MM.1S (cell line): ENCODE measurements around the gene NLRP9.
A peak's percentile ranks its signal among the peaks of the same experiment; 100 is the strongest.
"Not testable (repeated sequence)": the region's sequence is repeated elsewhere in the genome, so short reads cannot be mapped to it uniquely, and the experiment has no call there.

Experiments
- DNase-seq: peaks from one replicate; pipeline ENCODE4 v3.0.0-alpha.2; 2015
- H2AFZ ChIP-seq: fragments of 300-600 bp; sonication (generic); 2 replicates; pipeline ENCODE4 v1.6.0; 2016; ENCODE audit warnings: antibody characterized with exemption, low read length
- H3F3A ChIP-seq: fragments of 300-600 bp; sonication (generic); 2 replicates; pipeline ENCODE4 v1.6.1; 2016; ENCODE audit warnings: mild to moderate bottlenecking, antibody characterized with exemption, low read length, moderate library complexity, mixed read lengths; ENCODE audit not compliant: insufficient read depth
- H3K27ac ChIP-seq: fragments of 300-600 bp; sonication (generic); 2 replicates; pipeline ENCODE4 v1.5.1; 2016; ENCODE audit warnings: mild to moderate bottlenecking, low read length
- H3K27me3 ChIP-seq: fragments of 300-600 bp; sonication (generic); replicated peaks from 2 replicates; pipeline ENCODE4 v1.6.0; 2016; ENCODE audit warnings: low read length; ENCODE audit not compliant: insufficient read depth
- H3K36me3 ChIP-seq: fragments of 300-600 bp; sonication (generic); replicated peaks from 2 replicates; pipeline ENCODE4 v1.6.1; 2016; ENCODE audit warnings: mild to moderate bottlenecking, low read length, mixed read lengths; ENCODE audit not compliant: insufficient read depth
- H3K4me1 ChIP-seq: fragments of 300-600 bp; sonication (generic); 2 replicates; pipeline ENCODE4 v1.6.1; 2016; ENCODE audit warnings: low read length, mixed read lengths
- H3K4me2 ChIP-seq: fragments of 300-600 bp; sonication (generic); 2 replicates; pipeline ENCODE4 v1.6.0; 2016; ENCODE audit warnings: low read depth, low read length
- H3K4me3 ChIP-seq: fragments of 300-600 bp; sonication (generic); 2 replicates; pipeline ENCODE4 v1.5.1; 2016; ENCODE audit warnings: low read length, mixed read lengths
- H3K79me2 ChIP-seq: fragments of 300-600 bp; sonication (generic); 2 replicates; pipeline ENCODE4 v1.6.1; 2016; ENCODE audit warnings: mixed run types, low read length, mixed read lengths
- H3K9ac ChIP-seq: fragments of 300-600 bp; sonication (generic); 2 replicates; pipeline ENCODE4 v1.6.1; 2016; ENCODE audit warnings: low read length, mixed read lengths
- H3K9me2 ChIP-seq: fragments of 300-600 bp; sonication (generic); replicated peaks from 2 replicates; pipeline ENCODE4 v1.6.1; 2016; ENCODE audit warnings: mild to moderate bottlenecking, low read length, mixed read lengths; ENCODE audit not compliant: insufficient read depth
- H3K9me3 ChIP-seq: fragments of 300-600 bp; sonication (generic); replicated peaks from 2 replicates; pipeline ENCODE4 v1.6.1; 2016; ENCODE audit warnings: mild to moderate bottlenecking, low read length, mixed read lengths; ENCODE audit not compliant: insufficient read depth
- H4K20me1 ChIP-seq: fragments of 300-600 bp; sonication (generic); 2 replicates; pipeline ENCODE4 v1.6.1; 2016; ENCODE audit warnings: mild to moderate bottlenecking, low read length, moderate library complexity, mixed read lengths; ENCODE audit not compliant: insufficient read depth
- EZH2 ChIP-seq: fragments of 300-600 bp; sonication (generic); optimal IDR thresholded peaks from 2 replicates; pipeline ENCODE3; 2017; ENCODE audit warnings: low read depth, mild to moderate bottlenecking, antibody characterized with exemption, low read length, mixed read lengths
- EZH2phosphoT487 ChIP-seq: fragments of 300-600 bp; sonication (generic); IDR thresholded peaks from 2 replicates; pipeline ENCODE4 v1.6.1; 2018; ENCODE audit warnings: antibody characterized with exemption, low read length
- TF ChIP-seq, protein P1 (sequence below): fragments of 300-600 bp; sonication (generic); IDR thresholded peaks from 2 replicates; pipeline ENCODE4 v1.5.1; 2016; ENCODE audit warnings: antibody characterized with exemption, low read length, mixed read lengths

NLRP9 gene

DNA sequence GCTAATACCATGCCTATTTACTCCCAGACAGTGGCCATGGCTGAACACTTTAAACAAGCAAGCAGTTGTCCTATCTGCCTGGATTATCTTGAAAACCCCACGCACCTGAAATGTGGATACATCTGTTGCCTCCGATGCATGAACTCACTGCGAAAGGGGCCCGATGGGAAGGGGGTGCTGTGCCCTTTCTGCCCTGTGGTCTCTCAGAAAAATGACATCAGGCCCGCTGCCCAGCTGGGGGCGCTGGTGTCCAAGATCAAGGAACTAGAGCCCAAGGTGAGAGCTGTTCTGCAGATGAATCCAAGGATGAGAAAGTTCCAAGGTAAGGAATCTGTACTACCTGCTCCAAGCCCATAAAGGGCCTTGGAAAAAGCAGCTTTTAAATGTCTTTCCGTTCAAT lies 39.3 kb upstream of the NLRP9 start:
- no peak overlapping the region for H2AFZ ChIP-seq
- H4K20me1 ChIP-seq: no peaks in the 10 kb centered on the region
- H3K9me2 ChIP-seq: no peaks in the 10 kb centered on the region
- H3K9me3 ChIP-seq: no peaks in the 10 kb centered on the region
- no peak for TF ChIP-seq EZH2phosphoT487
- TF ChIP-seq, protein P1, sequence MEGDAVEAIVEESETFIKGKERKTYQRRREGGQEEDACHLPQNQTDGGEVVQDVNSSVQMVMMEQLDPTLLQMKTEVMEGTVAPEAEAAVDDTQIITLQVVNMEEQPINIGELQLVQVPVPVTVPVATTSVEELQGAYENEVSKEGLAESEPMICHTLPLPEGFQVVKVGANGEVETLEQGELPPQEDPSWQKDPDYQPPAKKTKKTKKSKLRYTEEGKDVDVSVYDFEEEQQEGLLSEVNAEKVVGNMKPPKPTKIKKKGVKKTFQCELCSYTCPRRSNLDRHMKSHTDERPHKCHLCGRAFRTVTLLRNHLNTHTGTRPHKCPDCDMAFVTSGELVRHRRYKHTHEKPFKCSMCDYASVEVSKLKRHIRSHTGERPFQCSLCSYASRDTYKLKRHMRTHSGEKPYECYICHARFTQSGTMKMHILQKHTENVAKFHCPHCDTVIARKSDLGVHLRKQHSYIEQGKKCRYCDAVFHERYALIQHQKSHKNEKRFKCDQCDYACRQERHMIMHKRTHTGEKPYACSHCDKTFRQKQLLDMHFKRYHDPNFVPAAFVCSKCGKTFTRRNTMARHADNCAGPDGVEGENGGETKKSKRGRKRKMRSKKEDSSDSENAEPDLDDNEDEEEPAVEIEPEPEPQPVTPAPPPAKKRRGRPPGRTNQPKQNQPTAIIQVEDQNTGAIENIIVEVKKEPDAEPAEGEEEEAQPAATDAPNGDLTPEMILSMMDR: peak; percentile 77
- H3K4me3 ChIP-seq: no peak overlapping the region
- H3F3A ChIP-seq: no peaks in the 10 kb centered on the region
- peak; percentile 42 for DNase-seq
- H3K4me2 ChIP-seq: no peak overlapping the region
- no peaks in the 10 kb centered on the region for H3K27me3 ChIP-seq
- no peak overlapping the region for H3K9ac ChIP-seq
- no peaks in the 10 kb centered on the region for H3K79me2 ChIP-seq
- H3K4me1 ChIP-seq: peaks cover 7% of the 10 kb centered on the region
- no peaks in the 10 kb centered on the region for H3K36me3 ChIP-seq
- H3K27ac ChIP-seq: no peak overlapping the region

DNA sequence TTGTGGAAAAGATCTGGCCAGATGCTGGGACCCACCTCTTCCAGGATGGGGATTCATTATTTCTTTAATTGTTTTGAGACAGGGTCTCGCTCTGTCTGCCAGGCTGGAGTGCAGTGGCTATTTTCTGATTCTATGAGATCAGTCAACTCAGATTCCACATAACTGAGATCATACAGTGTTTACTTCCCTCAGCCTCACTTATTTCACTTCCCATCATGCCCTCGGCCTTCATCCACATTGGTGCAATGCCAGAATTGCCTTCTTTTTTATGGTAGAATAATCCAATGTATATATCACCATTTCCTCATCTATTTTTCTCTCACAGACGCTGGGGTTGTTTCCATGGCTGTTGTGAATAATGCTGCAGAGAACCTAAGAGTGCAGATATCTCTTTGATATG lies 31.4 kb upstream of the NLRP9 start:
- H3K79me2 ChIP-seq, H3K9ac ChIP-seq, DNase-seq, H3K4me3 ChIP-seq, H3K27ac ChIP-seq, H3K4me2 ChIP-seq, H3F3A ChIP-seq, H3K9me2 ChIP-seq, H3K9me3 ChIP-seq, H2AFZ ChIP-seq, H3K4me1 ChIP-seq, H4K20me1 ChIP-seq, H3K36me3 ChIP-seq: not testable (repeated sequence)
- H3K27me3 ChIP-seq: peaks cover 64% of the 10 kb centered on the region

DNA sequence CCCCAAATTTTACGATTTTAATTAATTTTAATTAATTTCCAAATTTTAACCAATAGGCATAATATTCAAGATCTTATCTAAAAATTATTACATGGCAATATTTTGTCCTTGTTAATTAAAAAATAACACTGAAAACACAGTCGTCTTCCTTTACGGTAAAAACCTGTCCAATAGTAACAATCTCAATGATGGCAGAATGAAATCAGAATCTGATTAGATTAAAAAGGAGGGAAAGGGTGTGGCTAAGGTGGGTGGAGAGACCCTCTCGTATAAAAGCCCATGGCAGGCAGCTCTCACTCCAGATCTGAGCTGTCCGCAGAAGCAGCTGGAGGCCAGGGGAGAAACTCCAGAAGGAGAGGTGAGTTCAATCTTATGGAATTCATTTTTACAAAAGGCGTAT lies 30.6 kb upstream of the NLRP9 start, which contains the start of gene RFPL4AL1:
RFPL4AL1 (plus strand) TSS at position 301 of the 400 bp plus-strand sequence. CDS start 2,687 bp downstream, outside the sequence.
- H3K36me3 ChIP-seq: not testable (repeated sequence)

DNA sequence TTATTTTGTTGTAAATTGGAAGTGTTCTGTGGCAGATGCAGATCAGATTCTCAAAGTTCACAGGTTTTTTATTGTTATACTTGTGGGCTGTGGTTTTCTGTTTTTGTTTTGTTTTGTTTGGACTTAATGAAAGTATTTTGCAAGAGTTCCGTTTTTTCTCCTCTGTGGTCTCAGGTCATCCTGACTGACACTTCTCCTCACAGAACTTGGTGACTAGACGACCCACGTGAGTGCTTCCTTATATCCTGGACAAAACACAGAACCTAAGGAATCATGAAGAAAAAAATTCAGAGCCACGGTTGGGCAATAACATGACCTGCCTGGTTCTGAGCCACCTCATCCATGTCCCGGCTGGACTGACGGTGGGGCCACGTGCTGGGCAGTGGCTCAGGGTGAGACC lies 28.3 kb upstream of the NLRP9 start:
- H2AFZ ChIP-seq: no peak overlapping the region
- H3K36me3 ChIP-seq: no peaks in the 10 kb centered on the region
- no peaks in the 10 kb centered on the region for H3F3A ChIP-seq
- H3K27ac ChIP-seq: no peak overlapping the region
- H3K9ac ChIP-seq: no peak overlapping the region
- peak; percentile 33 for DNase-seq
- H3K9me3 ChIP-seq: no peaks in the 10 kb centered on the region
- peaks cover 69% of the 10 kb centered on the region for H3K27me3 ChIP-seq
- H3K9me2 ChIP-seq: no peaks in the 10 kb centered on the region
- H3K4me3 ChIP-seq: no peak overlapping the region
- no peak for TF ChIP-seq EZH2
- TF ChIP-seq EZH2phosphoT487: no peak
- TF ChIP-seq, protein P1: no peak
- H4K20me1 ChIP-seq: no peaks in the 10 kb centered on the region
- H3K4me2 ChIP-seq: no peak overlapping the region
- H3K79me2 ChIP-seq: no peaks in the 10 kb centered on the region
- no peaks in the 10 kb centered on the region for H3K4me1 ChIP-seq

More for the DNA sequence above, 30.6 kb upstream of the NLRP9 start, which contains the start of gene RFPL4AL1:
- H3K27me3 ChIP-seq: peaks cover 72% of the 10 kb centered on the region
- not testable (repeated sequence) for H3F3A ChIP-seq, H3K9me3 ChIP-seq, H3K4me1 ChIP-seq, H3K4me3 ChIP-seq, H2AFZ ChIP-seq, H3K27ac ChIP-seq, H3K9ac ChIP-seq, DNase-seq, H3K79me2 ChIP-seq, H4K20me1 ChIP-seq, H3K9me2 ChIP-seq, H3K4me2 ChIP-seq

DNA sequence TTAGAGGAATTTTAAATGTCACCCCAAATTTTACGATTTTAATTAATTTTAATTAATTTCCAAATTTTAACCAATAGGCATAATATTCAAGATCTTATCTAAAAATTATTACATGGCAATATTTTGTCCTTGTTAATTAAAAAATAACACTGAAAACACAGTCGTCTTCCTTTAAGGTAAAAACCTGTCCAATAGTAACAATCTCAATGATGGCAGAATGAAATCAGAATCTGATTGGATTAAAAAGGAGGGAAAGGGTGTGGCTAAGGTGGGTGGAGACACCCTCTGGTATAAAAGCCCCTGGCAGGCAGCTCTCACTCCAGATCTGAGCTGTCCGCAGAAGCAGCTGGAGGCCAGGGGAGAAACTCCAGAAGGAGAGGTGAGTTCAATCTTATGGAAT lies 20.6 kb upstream of the NLRP9 start, which contains the start of gene RFPL4A:
RFPL4A (plus strand) TSS at position 301 of the 400 bp plus-strand sequence. CDS start 2,704 bp downstream, outside the sequence.
- not testable (repeated sequence) for H3K9me3 ChIP-seq, H2AFZ ChIP-seq
- H3K27me3 ChIP-seq: peaks cover 49% of the 10 kb centered on the region

DNA sequence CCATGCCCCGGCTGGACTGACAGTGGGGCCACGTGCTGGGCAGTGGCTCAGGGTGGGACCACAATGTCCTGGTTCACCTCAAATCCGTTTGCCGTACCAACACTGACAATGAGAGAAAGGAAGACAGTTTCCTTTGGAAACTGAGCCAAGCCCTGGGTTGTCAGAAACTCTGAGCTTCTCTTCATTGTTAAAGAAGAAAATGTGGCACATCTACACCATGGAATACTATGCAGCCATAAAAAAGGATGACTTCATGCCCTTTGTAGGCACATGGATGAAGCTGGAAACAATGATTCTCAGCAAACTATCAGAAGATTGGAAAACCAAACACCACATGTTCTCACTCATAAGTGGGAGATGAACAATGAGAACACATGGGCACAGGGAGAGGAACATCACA lies 18.6 kb upstream of the NLRP9 start:
- not testable (repeated sequence) for H3K79me2 ChIP-seq, H3K9ac ChIP-seq, H3K9me2 ChIP-seq, H3K4me3 ChIP-seq, H3K4me1 ChIP-seq, DNase-seq, H3K36me3 ChIP-seq, H3K9me3 ChIP-seq, H3K4me2 ChIP-seq, H3F3A ChIP-seq, H2AFZ ChIP-seq, H4K20me1 ChIP-seq, H3K27ac ChIP-seq
- H3K27me3 ChIP-seq: peaks cover 69% of the 10 kb centered on the region

More for the DNA sequence above, 20.6 kb upstream of the NLRP9 start, which contains the start of gene RFPL4A:
- H3K9me2 ChIP-seq, H4K20me1 ChIP-seq, H3K27ac ChIP-seq, H3F3A ChIP-seq, H3K36me3 ChIP-seq, H3K4me1 ChIP-seq, H3K4me3 ChIP-seq, DNase-seq, H3K9ac ChIP-seq, H3K79me2 ChIP-seq: not testable (repeated sequence)
- peak within 1 kb of the TSS; percentile 37; the same call in 1 of the 2 replicates for H3K4me2 ChIP-seq
